ENCODE measurements around the gene RTL5.

GRCh38 chrX:72126539-72127140, 5.1 kb downstream of the RTL5 start:
- peak; percentile 77 for TF ChIP-seq CTCF (IDR thresholded peaks at IDR 0.05; ENCODE audit: insufficient read depth, low read length)
- TF ChIP-seq POLR2AphosphoS5 (IDR thresholded peaks at IDR 0.05; ENCODE audit: low read depth) = no peak
- TF ChIP-seq REST (IDR thresholded peaks at IDR 0.05; ENCODE audit: insufficient replicate concordance, low read depth) = no peak

All from HL-60 (cell line).